ENCODE measurements around the gene GSTT4. TPM values are rescaled to one million over a fixed set of nuclear protein-coding genes. Genes with fewer than 3 reads are reported as not detected.

GSTT4 gene
- total and polyA plus RNA-seq, 4 donors: not detected

GRCh38 chr22:24033731-24034130 lies 28.5 kb upstream of the GSTT4 start:
- no peaks in the 10 kb centered on the region for H3K27me3 ChIP-seq (ENCODE audit: control insufficient read depth in 3 of 3, insufficient read depth in 3 of 3, low read length in 2 of 3)

GRCh38 chr22:24030186-24030702 lies 25.0 kb upstream of the GSTT4 start:
- DNase-seq (no peak), ATAC-seq (ENCODE audit: insufficient read depth, low FRiP score) (no peak)
- H3K36me3 ChIP-seq (ENCODE audit: control insufficient read depth in 4 of 4, insufficient read depth in 4 of 4, low read length in 4 of 4): peaks cover 0 to 9% (median 0%) of the 10 kb centered on the region in 4 donors
- peaks cover 0 to 4% (median 0%) of the 10 kb centered on the region in 5 donors for H3K4me1 ChIP-seq (ENCODE audit: control insufficient read depth in 5 of 5, insufficient read depth in 5 of 5, low read length in 5 of 5)
- no peaks in the 10 kb centered on the region for H3K27me3 ChIP-seq (ENCODE audit: control insufficient read depth in 3 of 3, insufficient read depth in 3 of 3, low read length in 2 of 3)
- no peak overlapping the region for H3K4me3 ChIP-seq
- no peak overlapping the region for H3K9ac ChIP-seq (ENCODE audit: insufficient read depth in 1 of 2, low read length in 2 of 2)
- H3K9me3 ChIP-seq (ENCODE audit: control insufficient read depth in 4 of 4, insufficient read depth in 3 of 4, low read length in 3 of 4): no peaks in the 10 kb centered on the region
- H3K27ac ChIP-seq (ENCODE audit: low read depth in 1 of 2, low read length in 1 of 2): no peak overlapping the region
- TF ChIP-seq CTCF (IDR thresholded peaks at IDR 0.05; ENCODE audit: control extremely low read depth, extremely low read depth): no peak

More at GRCh38 chr22:24033731-24034130, 28.5 kb upstream of the GSTT4 start:
- H3K4me1 ChIP-seq (ENCODE audit: control insufficient read depth in 5 of 5, insufficient read depth in 5 of 5, low read length in 5 of 5): no peaks in the 10 kb centered on the region
- ATAC-seq (ENCODE audit: insufficient read depth, low FRiP score) (no peak), DNase-seq (no peak)
- H3K27ac ChIP-seq (ENCODE audit: low read depth in 1 of 2, low read length in 1 of 2): no peak overlapping the region
- H3K9me3 ChIP-seq (ENCODE audit: control insufficient read depth in 4 of 4, insufficient read depth in 3 of 4, low read length in 3 of 4): no peaks in the 10 kb centered on the region
- H3K36me3 ChIP-seq (ENCODE audit: control insufficient read depth in 4 of 4, insufficient read depth in 4 of 4, low read length in 4 of 4): peaks cover 12 to 19% (median 17%) of the 10 kb centered on the region in 4 donors
- 89 to 91% methylated on average over 4 of the region's 4 CpGs for WGBS, 2 donors
- H3K9ac ChIP-seq (ENCODE audit: insufficient read depth in 1 of 2, low read length in 2 of 2): no peak overlapping the region
- TF ChIP-seq CTCF (IDR thresholded peaks at IDR 0.05; ENCODE audit: control extremely low read depth, extremely low read depth): no peak
- no peak overlapping the region for H3K4me3 ChIP-seq

- no peak for TF ChIP-seq CTCF (IDR thresholded peaks at IDR 0.05; ENCODE audit: control extremely low read depth, extremely low read depth)
- peaks cover 0 to 4% (median 0%) of the 10 kb centered on the region in 5 donors for H3K4me1 ChIP-seq (ENCODE audit: control insufficient read depth in 5 of 5, insufficient read depth in 5 of 5, low read length in 5 of 5)
- ATAC-seq (ENCODE audit: insufficient read depth, low FRiP score) (no peak), DNase-seq (no peak)
- no peak overlapping the region for H3K27ac ChIP-seq (ENCODE audit: low read depth in 1 of 2, low read length in 1 of 2)
- H3K9ac ChIP-seq (ENCODE audit: insufficient read depth in 1 of 2, low read length in 2 of 2): no peak overlapping the region
- no peaks in the 10 kb centered on the region for H3K27me3 ChIP-seq (ENCODE audit: control insufficient read depth in 3 of 3, insufficient read depth in 3 of 3, low read length in 2 of 3)
- WGBS, 2 donors: 77 to 98% methylated on average over 3 of the region's 3 CpGs
- no peak overlapping the region for H3K4me3 ChIP-seq
- peaks cover 0 to 9% (median 0%) of the 10 kb centered on the region in 4 donors for H3K36me3 ChIP-seq (ENCODE audit: control insufficient read depth in 4 of 4, insufficient read depth in 4 of 4, low read length in 4 of 4)
- H3K9me3 ChIP-seq (ENCODE audit: control insufficient read depth in 4 of 4, insufficient read depth in 3 of 4, low read length in 3 of 4): peaks cover 0 to 5% (median 0%) of the 10 kb centered on the region in 4 donors
Measured at GRCh38 chr22:24029304-24029703, 24.1 kb upstream of the GSTT4 start.

GRCh38 chr22:24028533-24028932 lies 23.3 kb upstream of the GSTT4 start:
- TF ChIP-seq CTCF (IDR thresholded peaks at IDR 0.05; ENCODE audit: control extremely low read depth, extremely low read depth): no peak
- DNase-seq: no peak
- 23 to 27% methylated on average over 2 of the region's 2 CpGs for WGBS, 2 donors
- no peak for ATAC-seq (ENCODE audit: insufficient read depth, low FRiP score)
- no peak overlapping the region for H3K4me3 ChIP-seq
- H3K4me1 ChIP-seq (ENCODE audit: control insufficient read depth in 5 of 5, insufficient read depth in 5 of 5, low read length in 5 of 5): peaks cover 0 to 4% (median 0%) of the 10 kb centered on the region in 5 donors
- H3K27me3 ChIP-seq (ENCODE audit: control insufficient read depth in 3 of 3, insufficient read depth in 3 of 3, low read length in 2 of 3): no peaks in the 10 kb centered on the region
- H3K27ac ChIP-seq (ENCODE audit: low read depth in 1 of 2, low read length in 1 of 2): no peak overlapping the region
- no peak overlapping the region for H3K9ac ChIP-seq (ENCODE audit: insufficient read depth in 1 of 2, low read length in 2 of 2)
- H3K9me3 ChIP-seq (ENCODE audit: control insufficient read depth in 4 of 4, insufficient read depth in 3 of 4, low read length in 3 of 4): peaks cover 0 to 8% (median 0%) of the 10 kb centered on the region in 4 donors
- peaks cover 0 to 9% (median 0%) of the 10 kb centered on the region in 4 donors for H3K36me3 ChIP-seq (ENCODE audit: control insufficient read depth in 4 of 4, insufficient read depth in 4 of 4, low read length in 4 of 4)

Measured in lung (tissue), 12 donors.